Kidney (tissue), 14 donors: ENCODE measurements around the gene PATJ. TPM values are rescaled to one million over a fixed set of nuclear protein-coding genes. Genes with fewer than 3 reads are reported as not detected.

Experiments used
- DNase-seq, 5 donors: peaks; one replicate each; pipeline ENCODE4 v3.0.0-alpha.2; 2013 to 2020
- FAIRE-seq: peaks from 2 replicates; lab custom pipeline; 2012; peaks lifted over from hg19 to GRCh38; lab: Jason Lieb, UNC
- H3K27ac ChIP-seq, 2 donors: one replicate each; pipeline ENCODE4 v1.7.0; 2013; ENCODE audit warnings: low read depth in 2 of 2, low read length in 2 of 2, inconsistent platforms in 1 of 2
- H3K27me3 ChIP-seq: one replicate; pipeline ENCODE4 v1.7.1; 2013; ENCODE audit warnings: low read length, inconsistent platforms; ENCODE audit not compliant: control insufficient read depth, insufficient read depth
- H3K36me3 ChIP-seq, 3 donors: one replicate each; pipeline versions ENCODE4 v1.7.0 to v1.7.1; 2013; ENCODE audit warnings: low read length in 3 of 3, control low read depth in 1 of 3, inconsistent platforms in 1 of 3; ENCODE audit not compliant: insufficient read depth in 3 of 3, control insufficient read depth in 2 of 3
- H3K4me1 ChIP-seq, 3 donors: one replicate each; pipeline versions ENCODE4 v1.7.0 to v1.7.1; 2013; ENCODE audit warnings: low read length in 3 of 3, inconsistent platforms in 1 of 3, low read depth in 1 of 3; ENCODE audit not compliant: control insufficient read depth in 2 of 3, insufficient read depth in 2 of 3
- H3K4me3 ChIP-seq, 3 donors: one replicate each; pipeline versions ENCODE4 v1.7.0 to v1.8.1; 2013; ENCODE audit warnings: low read length in 3 of 3, control low read depth in 1 of 3, inconsistent platforms in 1 of 3
- H3K9ac ChIP-seq, 3 donors: one replicate each; pipeline versions ENCODE4 v1.7.0 to v1.7.1; 2013; ENCODE audit warnings: low read length in 3 of 3, control low read depth in 1 of 3, inconsistent platforms in 1 of 3
- H3K9me3 ChIP-seq, 3 donors: one replicate each; pipeline versions ENCODE4 v1.7.0 to v1.7.1; 2013; ENCODE audit warnings: low read length in 3 of 3, control low read depth in 1 of 3, inconsistent platforms in 1 of 3; ENCODE audit not compliant: control insufficient read depth in 2 of 3, insufficient read depth in 1 of 3
- CTCF ChIP-seq: IDR thresholded peaks from 3 replicates; pipeline ENCODE4 v1.5.1; 2012; ENCODE audit warnings: mild to moderate bottlenecking, moderate library complexity, borderline replicate concordance; ENCODE audit not compliant: insufficient read depth; ENCODE audit errors: extremely low read depth
- intact Hi-C: fragments of 100-400 bp; cut with DNase I; formaldehyde crosslinking; loops from one replicate; pipeline ENCODE4 v1.11.1; 2022
- polyA plus RNA-seq: library from polyadenylated mRNA; stranded (reverse); fragments of 350-450 nt; fragmentation: Illumina TruSeq; extraction: RNeasy Lipid Tissue Mini Kit (QIAGEN cat#74804); gene quantifications from one replicate; pipeline ENCODE4 v1.2.3, GENCODE V29; 2014; ENCODE audit warnings: low read depth, low replicate concordance; ENCODE audit not compliant: insufficient read depth
- total RNA-seq: library from RNA; stranded (reverse); fragmentation: NEBNext Ultra II Directional; extraction: Animal tissue kit (Norgen Biotek cat#: 25700); gene quantifications from one replicate; pipeline ENCODE4 v1.2.1, GENCODE V29; 2021
- donor health status: control.
- donor health status: control.
- donor health status: control.
- donor health status: control.
- donor health status: control.
- donor health status: DM: yes; HTN: yes; CAD: no.
- donor health status: Normal renal cell carcinoma (clear cell type).

PATJ gene
- total and polyA plus RNA-seq, 2 donors from 2014 or later, result 44.0 to 98.0 TPM

- intact Hi-C loops, result no loop called here
- H3K27me3 ChIP-seq, result no peaks in the 10 kb centered on the region
- TF ChIP-seq CTCF, result no peak
- peaks cover 0 to 4% (median 2%) of the 10 kb centered on the region in 3 donors for H3K36me3 ChIP-seq
- H3K9me3 ChIP-seq, result no peaks in the 10 kb centered on the region
- H3K27ac ChIP-seq, result no peak overlapping the region
- FAIRE-seq, result no peak
- H3K4me3 ChIP-seq, result no peak overlapping the region
- H3K9ac ChIP-seq, result no peak overlapping the region
- no peaks in the 10 kb centered on the region for H3K4me1 ChIP-seq
- DNase-seq, result no peak
These were observed 298.7 kb downstream of the PATJ start for GRCh38 chr1:62040973-62041372.

GRCh38 chr1:62043154-62043553 lies 300.9 kb downstream of the PATJ start:
- peaks cover 0 to 4% (median 2%) of the 10 kb centered on the region in 3 donors for H3K36me3 ChIP-seq
- H3K9me3 ChIP-seq, result no peaks in the 10 kb centered on the region
- H3K27ac ChIP-seq, result no peak overlapping the region
- H3K4me3 ChIP-seq, result no peak overlapping the region
- no peak for DNase-seq
- no peak overlapping the region for H3K9ac ChIP-seq
- intact Hi-C loops, result no loop called here
- TF ChIP-seq CTCF, result no peak
- H3K27me3 ChIP-seq, result no peaks in the 10 kb centered on the region
- FAIRE-seq, result no peak
- no peaks in the 10 kb centered on the region for H3K4me1 ChIP-seq

- Histone ChIP-seq H3K4me3 (no peak overlapping the region), H3K27me3 (no peaks in the 10 kb centered on the region), H3K27ac (no peak overlapping the region), H3K36me3 (peaks cover 0 to 4% (median 2%) of the 10 kb centered on the region in 3 donors), H3K4me1 (no peaks in the 10 kb centered on the region), H3K9ac (no peak overlapping the region), H3K9me3 (no peaks in the 10 kb centered on the region)
- FAIRE-seq, result no peak
- intact Hi-C loops, result no loop called here
- DNase-seq, result no peak
- no peak for TF ChIP-seq CTCF
These were observed 303.3 kb downstream of the PATJ start for GRCh38 chr1:62045574-62045973.

- no peak for TF ChIP-seq CTCF
- intact Hi-C loops, result no loop called here
- Histone ChIP-seq H3K27me3 (no peaks in the 10 kb centered on the region), H3K4me1 (no peaks in the 10 kb centered on the region), H3K9me3 (no peaks in the 10 kb centered on the region), H3K4me3 (no peak overlapping the region), H3K27ac (no peak overlapping the region), H3K9ac (no peak overlapping the region), H3K36me3 (peaks cover 0 to 7% (median 3%) of the 10 kb centered on the region in 3 donors)
- no peak for DNase-seq
- FAIRE-seq, result no peak
These were observed 304.6 kb downstream of the PATJ start for GRCh38 chr1:62046927-62047326.
